Heart right ventricle (tissue), 16 donors: Measurements from ENCODE around the gene CHPF2. TPM values are rescaled to one million over a fixed set of nuclear protein-coding genes. Genes with fewer than 3 reads are reported as not detected.

Experiments used
- ATAC-seq, 8 donors: fragments of 200-7000 bp; cut with Tn5 transposase; one replicate each; pipeline ENCODE4 v1.9.1; 2020; ENCODE audit warnings: mild to moderate bottlenecking in 8 of 8, moderate library complexity in 8 of 8, moderate number of reproducible peaks in 1 of 8
- DNase-seq, 2 donors: peaks; one replicate each; pipeline ENCODE4 v3.0.0-alpha.2; 2020
- H3K27ac ChIP-seq, 10 donors: fragments of 200-600 bp; sonication (generic) in 2 of 10; one replicate each; pipeline versions ENCODE4 v1.5.0 to v1.8.0; 2020 to 2022; ENCODE audit warnings: mild to moderate bottlenecking in 3 of 10
- H3K27me3 ChIP-seq, 7 donors: fragments of 200-600 bp; one replicate each; pipeline ENCODE4 v1.8.0; 2021 to 2022; ENCODE audit warnings: mild to moderate bottlenecking in 2 of 7
- H3K36me3 ChIP-seq, 9 donors: fragments of 200-600 bp; sonication (generic) in 1 of 9; one replicate each; pipeline versions ENCODE4 v1.5.0 to v1.8.0; 2020 to 2022; ENCODE audit warnings: mild to moderate bottlenecking in 2 of 9
- H3K4me1 ChIP-seq, 9 donors: fragments of 200-600 bp; sonication (generic) in 1 of 9; one replicate each; pipeline versions ENCODE4 v1.5.0 to v1.8.0; 2020 to 2022; ENCODE audit warnings: mild to moderate bottlenecking in 4 of 9
- H3K4me3 ChIP-seq, 10 donors: fragments of 200-600 bp; sonication (generic) in 2 of 10; one replicate each; pipeline versions ENCODE4 v1.5.0 to v1.8.0; 2020 to 2022; ENCODE audit warnings: mild to moderate bottlenecking in 7 of 10, moderate library complexity in 2 of 10
- H3K9me3 ChIP-seq, 11 donors: fragments of 200-600 bp in 10 of 11; sonication (generic) in 2 of 11; one replicate each; pipeline versions ENCODE4 v1.5.0 to v1.8.0; 2013 to 2022; ENCODE audit warnings: mild to moderate bottlenecking in 2 of 11, control low read depth in 1 of 11, moderate library complexity in 1 of 11
- WGBS, 2 donors: extraction: QIAGEN DNeasy Blood & Tissue Kit; methylation state at CpG; one replicate each; pipeline ENCODE4 v1.1.7; 2013; ENCODE audit warnings: inconsistent platforms in 1 of 2; 5-methylcytosine and 5-hydroxymethylcytosine counted together
- intact Hi-C, 10 donors: fragments of 100-400 bp; cut with DNase I; formaldehyde crosslinking; loops; one replicate each; pipeline versions ENCODE4 v1.11.1 to v1.14.2; 2022
- polyA plus RNA-seq, 2 donors: library from polyadenylated mRNA; stranded (reverse); fragments of 200-250 nt; gene quantifications; one replicate each; pipeline ENCODE4 v1.2.3, GENCODE V29; 2013
- total RNA-seq, 10 donors: library from RNA; stranded (reverse); fragmentation: NEBNext Ultra II Directional in 3 of 10; extraction: Animal tissue kit (Norgen Biotek cat#: 25700) in 3 of 10; gene quantifications; one replicate each; pipeline versions ENCODE4 v1.2.1 to v1.2.4, GENCODE V29; 2021 to 2023
- TF ChIP-seq, protein P1 (sequence below), 9 donors: fragments of 200-600 bp; sonication (generic) in 2 of 9; IDR thresholded peaks; one replicate each; pipeline versions ENCODE4 v1.5.0 to v1.8.0; 2021 to 2022; ENCODE audit warnings: antibody characterized with exemption in 9 of 9, mild to moderate bottlenecking in 5 of 9, moderate library complexity in 1 of 9
- donor health status: Arrhythmogenic right ventricular cardiomyopathy.
- donor health status: ischemic (EF 13 %, LVEDD 7.1; RV severe dilation, severe dysfunction).
- donor health status: healthy with polysubstance abuse.
- donor health status: DM: no; HTN: yes; CAD: no.
- donor health status: DM: no; HTN: no; CAD: no.
- donor health status: ischemic (EF 25% LVEDD 6.9; RV normal size, moderate dysfunction).
- donor health status: ischemic (EF 25% LVEDD 5.7; RV mildly dilated, moderate dysfunction).
- donor health status: healthy.
- donor health status: DM: yes; HTN: yes; CAD: no.
- donor health status: Ischemic cardiomyopathy.
- donor health status: ischemic (EF 35%, LVEDD 5.7; RV mildly dilated, moderate dysfunction).
- donor health status: nonischemic (EF 11% LVEDD 7.7; RV severe dilation, severe dysfunction).
- donor health status: DM: yes; HTN: yes; CAD: no.
- donor health status: PGD.
- donor health status: ischemic (EF 29% LVEDD 5.4; RV normal size, mild dysfunction).
- donor health status: nonischemic (EF 23%, LVEDD 6.1; RV moderate dilation, normal function).

Gene CHPF2
- total and polyA plus RNA-seq, 12 donors = 12.1 to 22.4 (median 18.5) TPM

DNA sequence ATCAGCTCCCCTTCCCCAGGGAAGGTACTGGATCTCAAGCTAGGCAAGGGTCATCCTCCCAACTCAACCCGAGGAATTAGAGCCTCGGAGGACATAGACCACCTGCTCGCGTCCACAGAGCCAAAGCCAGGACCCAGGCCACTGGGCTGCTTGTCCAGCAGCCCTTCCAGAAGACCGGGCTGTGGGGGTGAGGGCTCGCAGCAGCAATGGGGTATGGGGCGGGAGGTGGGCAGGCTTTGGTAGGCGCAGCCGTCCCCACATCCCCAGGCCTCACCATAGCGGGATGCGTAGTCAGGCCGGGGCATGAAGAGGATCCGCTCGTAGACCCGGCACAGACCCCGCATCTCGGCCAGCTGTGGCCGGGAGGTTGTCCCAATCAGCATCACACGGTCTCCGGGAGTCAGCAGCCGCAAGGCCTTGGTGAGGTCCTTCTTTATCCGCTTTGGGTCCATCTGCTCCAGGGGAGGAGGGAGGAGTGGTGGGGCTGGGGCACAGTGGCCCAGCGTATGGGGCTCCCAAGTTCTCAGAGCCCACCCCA lies 40.2 kb upstream of the CHPF2 start:
- H3K4me3 ChIP-seq = no peak overlapping the region
- intact Hi-C loops = no loop called here
- ATAC-seq = no peak
- TF ChIP-seq, protein P1, sequence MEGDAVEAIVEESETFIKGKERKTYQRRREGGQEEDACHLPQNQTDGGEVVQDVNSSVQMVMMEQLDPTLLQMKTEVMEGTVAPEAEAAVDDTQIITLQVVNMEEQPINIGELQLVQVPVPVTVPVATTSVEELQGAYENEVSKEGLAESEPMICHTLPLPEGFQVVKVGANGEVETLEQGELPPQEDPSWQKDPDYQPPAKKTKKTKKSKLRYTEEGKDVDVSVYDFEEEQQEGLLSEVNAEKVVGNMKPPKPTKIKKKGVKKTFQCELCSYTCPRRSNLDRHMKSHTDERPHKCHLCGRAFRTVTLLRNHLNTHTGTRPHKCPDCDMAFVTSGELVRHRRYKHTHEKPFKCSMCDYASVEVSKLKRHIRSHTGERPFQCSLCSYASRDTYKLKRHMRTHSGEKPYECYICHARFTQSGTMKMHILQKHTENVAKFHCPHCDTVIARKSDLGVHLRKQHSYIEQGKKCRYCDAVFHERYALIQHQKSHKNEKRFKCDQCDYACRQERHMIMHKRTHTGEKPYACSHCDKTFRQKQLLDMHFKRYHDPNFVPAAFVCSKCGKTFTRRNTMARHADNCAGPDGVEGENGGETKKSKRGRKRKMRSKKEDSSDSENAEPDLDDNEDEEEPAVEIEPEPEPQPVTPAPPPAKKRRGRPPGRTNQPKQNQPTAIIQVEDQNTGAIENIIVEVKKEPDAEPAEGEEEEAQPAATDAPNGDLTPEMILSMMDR (IDR thresholded peaks at IDR 0.05) = no peak
- H3K9me3 ChIP-seq = no peaks in the 10 kb centered on the region
- no peak overlapping the region for H3K27ac ChIP-seq
- peaks cover 0 to 12% (median 0%) of the 10 kb centered on the region in 7 donors for H3K27me3 ChIP-seq
- peaks cover 0 to 15% (median 0%) of the 10 kb centered on the region in 9 donors for H3K4me1 ChIP-seq
- WGBS, 2 donors = 94 to 98% methylated on average over 23 of the region's 23 CpGs
- DNase-seq = no peak
- H3K36me3 ChIP-seq = no peaks in the 10 kb centered on the region

DNA sequence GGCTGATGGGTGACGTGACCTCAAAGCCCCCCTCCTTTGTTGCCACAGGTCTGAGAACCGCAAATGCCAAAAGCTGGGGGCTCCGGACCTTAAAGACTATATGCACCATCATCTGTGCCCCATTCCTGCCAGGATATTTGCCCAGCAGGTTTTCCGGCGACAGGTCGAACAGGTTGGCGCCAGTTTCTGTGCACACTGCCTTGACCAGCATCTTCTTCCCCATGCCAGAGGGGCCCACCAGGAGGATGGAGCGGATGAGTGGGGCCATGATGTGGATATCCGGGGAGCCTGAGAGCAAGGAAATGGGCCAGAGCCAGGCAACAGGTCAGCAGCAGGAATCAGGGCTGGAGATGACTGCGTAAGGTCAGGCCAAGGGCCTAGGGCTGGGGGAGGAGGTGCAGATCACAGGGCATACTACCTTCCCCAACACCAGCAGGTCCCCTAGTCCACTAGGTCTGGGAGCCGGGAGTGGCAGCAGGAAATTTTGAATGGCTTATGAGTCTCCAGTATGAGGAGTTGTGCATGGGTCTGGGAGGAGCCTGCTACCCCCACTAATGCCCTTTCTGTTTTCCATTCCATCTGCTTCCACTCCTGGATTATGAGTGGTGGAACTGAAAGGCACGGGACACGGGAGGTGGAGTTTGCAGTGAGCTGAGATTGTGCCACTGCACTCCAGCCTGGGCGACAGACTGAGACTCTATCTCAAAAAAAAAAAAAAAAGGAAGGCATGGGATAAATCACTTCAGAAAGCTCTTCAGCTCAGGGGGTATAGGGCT lies 38.9 kb upstream of the CHPF2 start:
- Histone ChIP-seq H3K9me3 (no peaks in the 10 kb centered on the region), H3K36me3 (no peaks in the 10 kb centered on the region), H3K4me1 (peaks cover 0 to 3% (median 0%) of the 10 kb centered on the region in 9 donors), H3K4me3 (no peak overlapping the region), H3K27ac (no peak overlapping the region), H3K27me3 (peaks cover 0 to 12% (median 0%) of the 10 kb centered on the region in 7 donors)
- intact Hi-C loops = no loop called here
- TF ChIP-seq, protein P1 (IDR thresholded peaks at IDR 0.05) = no peak
- peak in 1 of 8 donors; percentile 34 for ATAC-seq
- no peak for DNase-seq
- 94% methylated on average over 14 of the region's 14 CpGs for WGBS, 2 donors

DNA sequence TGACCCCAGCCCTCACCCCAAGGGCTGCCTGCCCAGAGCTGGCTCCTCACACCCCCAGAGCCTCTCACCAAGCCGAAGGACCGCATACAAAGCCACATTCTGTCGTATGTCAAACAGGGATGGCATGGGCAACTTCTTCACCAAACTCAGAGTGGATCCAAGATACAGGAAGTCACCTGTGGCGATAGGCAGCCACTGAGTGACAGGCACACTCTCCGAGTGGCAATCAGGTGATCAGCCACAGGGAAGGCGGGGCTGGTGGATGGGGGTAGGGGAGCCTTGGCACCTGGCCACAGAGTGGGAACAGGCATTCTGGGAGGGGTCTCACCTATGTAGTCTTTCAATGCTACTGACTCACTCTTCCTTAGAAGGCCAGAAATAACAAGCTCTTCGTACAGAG lies 38.1 kb upstream of the CHPF2 start:
- peaks cover 0 to 12% (median 3%) of the 10 kb centered on the region in 7 donors for H3K27me3 ChIP-seq
- TF ChIP-seq, protein P1 (IDR thresholded peaks at IDR 0.05) = no peak
- H3K4me1 ChIP-seq = no peaks in the 10 kb centered on the region
- no peak overlapping the region for H3K27ac ChIP-seq
- no peaks in the 10 kb centered on the region for H3K36me3 ChIP-seq
- H3K4me3 ChIP-seq = no peak overlapping the region
- DNase-seq (no peak), ATAC-seq (no peak)
- intact Hi-C loops = no loop called here
- no peaks in the 10 kb centered on the region for H3K9me3 ChIP-seq
- 75 to 86% methylated on average over 7 of the region's 7 CpGs for WGBS, 2 donors

DNA sequence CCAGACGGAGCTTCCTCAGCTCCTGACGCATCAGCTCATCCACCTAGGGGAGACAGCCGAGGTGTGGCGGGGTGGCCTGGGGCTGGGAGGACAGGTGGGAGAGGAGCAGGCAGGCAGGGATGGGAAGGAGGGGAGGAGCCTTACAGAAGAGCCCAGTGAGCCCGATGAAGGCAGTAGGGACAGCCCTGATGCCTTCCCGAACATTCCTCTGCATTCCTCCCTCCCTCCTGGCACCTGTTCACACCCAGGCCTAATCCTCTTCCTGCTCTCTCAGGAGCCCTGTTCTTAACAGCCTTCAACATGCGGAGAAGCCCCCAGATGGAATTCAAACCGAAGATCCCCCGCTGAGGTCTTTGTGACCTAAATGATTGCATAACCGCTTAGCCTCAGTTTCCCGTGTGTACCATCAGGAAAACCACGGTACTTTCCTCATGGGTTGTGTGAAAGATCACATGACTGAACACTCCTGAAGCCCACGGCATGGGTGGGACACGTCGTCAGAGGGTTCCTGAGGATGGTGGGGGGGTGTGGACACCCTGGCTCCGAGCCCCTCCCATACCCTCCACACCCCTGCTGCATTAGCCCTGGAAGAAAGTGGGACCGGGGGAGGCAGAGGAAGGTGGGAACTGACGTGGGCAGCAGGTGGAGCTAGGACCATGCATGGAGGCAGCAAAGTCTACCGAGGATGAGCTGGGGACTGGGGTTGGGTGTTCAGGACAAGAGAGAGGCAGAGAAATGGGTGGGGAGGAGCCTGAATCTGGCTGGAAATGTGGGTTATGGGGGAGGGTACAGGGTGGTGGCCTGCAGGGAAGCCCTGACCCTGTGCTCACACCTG lies 36.5 kb upstream of the CHPF2 start:
- intact Hi-C loops = no loop called here
- WGBS, 2 donors = 59 to 65% methylated on average over 18 to 19 of the region's 19 CpGs
- ATAC-seq (no peak), DNase-seq (no peak)
- TF ChIP-seq, protein P1 (IDR thresholded peaks at IDR 0.05) = no peak
- Histone ChIP-seq H3K27ac (no peak overlapping the region), H3K4me1 (peaks cover 0 to 8% (median 0%) of the 10 kb centered on the region in 9 donors), H3K27me3 (peaks cover 0 to 18% (median 5%) of the 10 kb centered on the region in 7 donors), H3K9me3 (no peaks in the 10 kb centered on the region), H3K4me3 (no peak overlapping the region), H3K36me3 (no peaks in the 10 kb centered on the region)
